ENCODE measurements around the gene HIVEP1. TPM values are rescaled to one million over a fixed set of nuclear protein-coding genes. Genes with fewer than 3 reads are reported as not detected.
A peak's percentile ranks its signal among the peaks of the same experiment; 100 is the strongest.

Gene HIVEP1
- total and polyA plus RNA-seq, 2 of the 13 experiments (the other 11 are each of a cell fraction or from before 2014, with no cell fraction given): 7.4 to 9.9 TPM

DNA sequence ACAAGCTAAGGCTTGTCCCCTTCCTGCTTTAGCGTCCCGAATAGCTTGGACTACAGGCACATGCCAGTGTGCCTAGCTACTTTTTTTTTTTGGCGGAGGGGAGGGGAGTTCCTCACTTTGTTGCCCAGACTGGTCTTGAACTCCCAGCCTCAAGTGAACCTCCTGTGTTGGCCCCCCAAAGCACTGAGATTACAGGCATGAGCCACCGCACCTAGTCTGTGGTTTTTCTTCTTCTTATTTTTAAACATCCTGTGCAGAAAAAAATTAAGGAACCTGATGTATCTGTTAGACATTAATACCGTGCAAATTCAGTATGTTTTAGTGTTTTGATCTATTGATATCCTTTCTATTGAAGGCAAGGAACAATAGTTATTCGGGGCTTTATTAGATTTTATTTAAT, 25.7 kb downstream of the HIVEP1 start (continued):
- TF ChIP-seq, protein P1, sequence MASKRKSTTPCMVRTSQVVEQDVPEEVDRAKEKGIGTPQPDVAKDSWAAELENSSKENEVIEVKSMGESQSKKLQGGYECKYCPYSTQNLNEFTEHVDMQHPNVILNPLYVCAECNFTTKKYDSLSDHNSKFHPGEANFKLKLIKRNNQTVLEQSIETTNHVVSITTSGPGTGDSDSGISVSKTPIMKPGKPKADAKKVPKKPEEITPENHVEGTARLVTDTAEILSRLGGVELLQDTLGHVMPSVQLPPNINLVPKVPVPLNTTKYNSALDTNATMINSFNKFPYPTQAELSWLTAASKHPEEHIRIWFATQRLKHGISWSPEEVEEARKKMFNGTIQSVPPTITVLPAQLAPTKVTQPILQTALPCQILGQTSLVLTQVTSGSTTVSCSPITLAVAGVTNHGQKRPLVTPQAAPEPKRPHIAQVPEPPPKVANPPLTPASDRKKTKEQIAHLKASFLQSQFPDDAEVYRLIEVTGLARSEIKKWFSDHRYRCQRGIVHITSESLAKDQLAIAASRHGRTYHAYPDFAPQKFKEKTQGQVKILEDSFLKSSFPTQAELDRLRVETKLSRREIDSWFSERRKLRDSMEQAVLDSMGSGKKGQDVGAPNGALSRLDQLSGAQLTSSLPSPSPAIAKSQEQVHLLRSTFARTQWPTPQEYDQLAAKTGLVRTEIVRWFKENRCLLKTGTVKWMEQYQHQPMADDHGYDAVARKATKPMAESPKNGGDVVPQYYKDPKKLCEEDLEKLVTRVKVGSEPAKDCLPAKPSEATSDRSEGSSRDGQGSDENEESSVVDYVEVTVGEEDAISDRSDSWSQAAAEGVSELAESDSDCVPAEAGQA (IDR thresholded peaks at IDR 0.05; ENCODE audit: low read depth): no peak
- TF ChIP-seq, protein P1 (CRISPR knock-in tag; IDR thresholded peaks at IDR 0.05; ENCODE audit: borderline replicate concordance): no peak

DNA sequence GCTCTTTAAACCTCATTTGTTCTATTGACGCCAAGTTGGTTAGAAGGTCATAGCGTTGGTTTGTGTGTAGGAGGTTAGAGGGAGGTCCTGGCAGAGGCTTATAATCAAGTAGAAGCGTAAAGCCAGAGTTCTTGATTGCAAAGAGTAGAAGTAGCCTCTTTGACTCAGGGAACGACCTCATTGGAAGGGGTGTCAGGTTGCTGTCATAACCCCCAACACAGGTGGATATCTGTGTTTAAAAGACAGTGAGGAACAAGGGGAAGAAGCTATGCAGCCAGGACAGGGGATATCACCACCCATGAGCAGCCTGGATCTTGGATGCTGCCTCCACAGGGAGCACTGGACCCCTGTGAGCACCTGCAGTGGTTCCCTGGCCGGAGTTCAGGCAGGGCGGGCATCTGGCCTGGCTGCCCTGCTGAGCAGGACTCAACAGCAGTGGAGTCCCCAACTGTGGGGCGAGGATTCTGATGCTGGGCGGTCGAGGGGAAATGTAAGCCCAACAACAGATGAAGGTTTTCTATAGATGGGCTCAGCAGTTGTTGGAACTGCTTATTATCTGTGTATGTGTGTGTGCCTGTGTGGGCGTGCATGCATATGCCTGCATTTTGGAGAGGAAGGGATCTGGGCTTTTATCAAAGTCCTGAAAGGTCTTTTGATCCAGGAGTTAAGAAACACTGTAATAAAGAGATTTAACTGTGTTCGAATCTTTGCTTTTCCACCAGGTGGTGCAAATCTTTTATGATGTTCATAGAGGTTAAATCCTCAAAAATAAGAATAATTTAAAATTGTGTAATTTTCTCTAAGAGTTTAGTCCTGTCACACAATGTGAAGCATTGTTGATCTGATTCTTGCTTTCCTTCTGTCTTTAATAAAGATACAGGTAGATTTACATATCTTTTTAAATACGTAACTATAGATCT, 27.7 kb downstream of the HIVEP1 start:
- Histone ChIP-seq H2AFZ (ENCODE audit: low read length) (no peak overlapping the region), H3K4me1 (ENCODE audit: insufficient read depth, low read length) (peaks cover 5% of the 10 kb centered on the region), H4K20me1 (ENCODE audit: insufficient read depth, low read length) (no peaks in the 10 kb centered on the region), H3K27me3 (ENCODE audit: control insufficient read depth in 1 of 2, insufficient read depth in 2 of 2, low read length in 2 of 2) (no peaks in the 10 kb centered on the region), H3K4me3 (replicated peaks in 1 of 3; ENCODE audit: insufficient read depth in 1 of 3, low read depth in 2 of 3, low read length in 3 of 3) (no peak overlapping the region), H3K79me2 (ENCODE audit: insufficient read depth, low read length) (peaks cover 16% of the 10 kb centered on the region), H3K9me3 (ENCODE audit: low read length) (no peaks in the 10 kb centered on the region), H3K4me2 (ENCODE audit: low read depth, low read length) (no peak overlapping the region), H3K9ac (ENCODE audit: insufficient read depth, low read depth, low read length) (no peak overlapping the region), H3K27ac (ENCODE audit: extremely low read length, insufficient read depth, low read length) (no peak overlapping the region), H3K36me3 (replicated peaks in 1 of 2; ENCODE audit: control insufficient read depth in 1 of 2, insufficient read depth in 2 of 2, low read length in 2 of 2) (no peaks in the 10 kb centered on the region)
- in situ Hi-C loops (cut with HindIII; ENCODE audit: extremely low pct_ligation_motif_present, low pct_unique_long_range_greater_than_20kb) (no loop called here), intact Hi-C loops (cut with micrococcal nuclease; ENCODE audit: unreplicated experiment) (no loop called here)
- no peak for DNase-seq (ENCODE audit: low spot score)
- TF ChIP-seq ZNF263 (CRISPR knock-in tag; IDR thresholded peaks at IDR 0.05): peak; percentile 62; the same call in 1 of the 2 replicates
- TF ChIP-seq ZNF431 (CRISPR knock-in tag; IDR thresholded peaks at IDR 0.05; ENCODE audit: borderline replicate concordance, low read depth): no peak
- BruUV-seq (replicated peaks): no TSS peak
- FAIRE-seq: no peak
- ChIA-PET POLR2A (no interaction called here), CTCF (ENCODE audit: low intra/inter-chr PET ratio, low total read pairs) (no interaction called here)
- no peak; the same call in 2 of the 3 replicates for ATAC-seq
- 97% methylated on average over 12 of the region's 12 CpGs for WGBS (ENCODE audit: low lambda C conversion rate)

Data from HepG2 (cell line).